HepG2 (cell line): ENCODE measurements around the gene EPX. TPM values are rescaled to one million over a fixed set of nuclear protein-coding genes. Genes with fewer than 3 reads are reported as not detected.

ENCODE experiments used
- ATAC-seq: fragments of 200-7000 bp; cut with Tn5 transposase; 3 replicates; pipeline ENCODE4 v1.9.1; 2020; ENCODE audit warnings: mild to moderate bottlenecking, moderate library complexity
- BruUV-seq: library from RNA; stranded (reverse); fragments of 400-500 nt; replicated peaks from 2 replicates; lab custom pipeline; 2021; lab: Mats Ljungman, UMichigan
- CTCF ChIA-PET: fragments of 300-600 bp; formaldehyde crosslinking; extraction: SDS; loops from one replicate; lab custom pipeline; 2021; ENCODE audit warnings: low total read pairs, inconsistent platforms, low intra/inter-chr PET ratio; lab: Yijun Ruan, JAX
- POLR2A ChIA-PET: fragments of 350-600 bp; sonication (Branson Sonifier 250); formaldehyde crosslinking; loops from one replicate; lab custom pipeline; 2020; ENCODE audit warnings: antibody characterized with exemption, inconsistent platforms; lab: Yijun Ruan, JAX
- DNase-seq: peaks from one replicate; pipeline ENCODE4 v3.0.0-alpha.2; 2015; ENCODE audit warnings: low spot score
- FAIRE-seq: peaks from 3 replicates; lab custom pipeline; 2011; peaks lifted over from hg19 to GRCh38; lab: Jason Lieb, UNC
- H2AFZ ChIP-seq: one replicate; pipeline ENCODE4 v1.6.1; 2011; ENCODE audit warnings: low read length, inconsistent platforms
- H3K27ac ChIP-seq: fragments of 300-600 bp; 3 replicates; pipeline ENCODE4 v1.8.0; 2011; ENCODE audit warnings: mixed run types, mild to moderate bottlenecking, mixed read lengths, low read length, inconsistent platforms; ENCODE audit not compliant: insufficient read depth; ENCODE audit errors: extremely low read length
- H3K27me3 ChIP-seq, 2 experiments: fragments of 200-600 bp in 1 of 2; 2 replicates in 1 of 2; 3 replicates in 1 of 2; pipeline versions ENCODE4 v1.6.0 to v1.8.0; 2011; ENCODE audit warnings: low read length in 2 of 2, mild to moderate bottlenecking in 2 of 2, moderate library complexity in 2 of 2, inconsistent platforms in 1 of 2; ENCODE audit not compliant: insufficient read depth in 2 of 2, control insufficient read depth in 1 of 2
- H3K36me3 ChIP-seq, 2 experiments: fragments of 200-600 bp in 1 of 2; replicated peaks in 1 of 2; 2 replicates in 1 of 2; 3 replicates in 1 of 2; pipeline versions ENCODE4 v1.5.1 to v1.8.0; 2011; ENCODE audit warnings: low read length in 2 of 2, inconsistent platforms in 1 of 2; ENCODE audit not compliant: insufficient read depth in 2 of 2, control insufficient read depth in 1 of 2
- H3K4me1 ChIP-seq: 2 replicates; pipeline ENCODE4 v1.5.1; 2012; ENCODE audit warnings: low read length, inconsistent platforms; ENCODE audit not compliant: insufficient read depth
- H3K4me2 ChIP-seq: 2 replicates; pipeline ENCODE4 v1.6.0; 2011; ENCODE audit warnings: low read depth, low read length, inconsistent platforms
- H3K4me3 ChIP-seq, 3 experiments: fragments of 200-600 bp in 1 of 3; sonication (generic), shearing (Covaris generic) in 1 of 3; replicated peaks in 1 of 3; 2 replicates each; pipeline ENCODE4 v1.5.1; 2011 to 2016; ENCODE audit warnings: low read length in 3 of 3, inconsistent platforms in 2 of 3, low read depth in 2 of 3, mild to moderate bottlenecking in 2 of 3, control low read depth in 1 of 3, mixed read lengths in 1 of 3; ENCODE audit not compliant: insufficient read depth in 1 of 3
- H3K79me2 ChIP-seq: one replicate; pipeline ENCODE4 v1.6.1; 2011; ENCODE audit warnings: low read length, inconsistent platforms; ENCODE audit not compliant: insufficient read depth
- H3K9ac ChIP-seq: 2 replicates; pipeline ENCODE4 v1.6.0; 2011; ENCODE audit warnings: mild to moderate bottlenecking, low read depth, low read length, inconsistent platforms; ENCODE audit not compliant: insufficient read depth
- H3K9me3 ChIP-seq: 2 replicates; pipeline ENCODE4 v1.5.1; 2012; ENCODE audit warnings: mild to moderate bottlenecking, low read length
- H4K20me1 ChIP-seq: 2 replicates; pipeline ENCODE4 v1.6.0; 2011; ENCODE audit warnings: inconsistent platforms, mild to moderate bottlenecking, low read length, moderate library complexity; ENCODE audit not compliant: insufficient read depth
- CSRNP2 ChIP-seq: sonication (generic); formaldehyde crosslinking; conservative IDR thresholded peaks from 2 replicates; pipeline ENCODE4 v1.8.0; 2022; ENCODE audit warnings: low read depth, missing genetic modification reagents
- ZNF552 ChIP-seq: sonication (generic); formaldehyde crosslinking; IDR thresholded peaks from 2 replicates; pipeline ENCODE4 v1.9.0; 2022; ENCODE audit warnings: missing genetic modification reagents, mild to moderate bottlenecking, borderline replicate concordance
- ZNF883 ChIP-seq: sonication (generic); formaldehyde crosslinking; IDR thresholded peaks from 2 replicates; pipeline ENCODE4 v1.5.1; 2020; ENCODE audit warnings: mild to moderate bottlenecking, missing genetic modification reagents; ENCODE audit errors: not compliant biosample characterization
- WGBS: methylation state at CpG from one replicate; pipeline ENCODE4 v1.1.6; 2017; ENCODE audit warnings: low lambda C conversion rate; 5-methylcytosine and 5-hydroxymethylcytosine counted together
- in situ Hi-C: cut with HindIII; loops from 2 replicates; pipeline ENCODE4 v1.10.0; 2017; ENCODE audit warnings: low pct_unique_long_range_greater_than_20kb; ENCODE audit not compliant: extremely low pct_ligation_motif_present
- intact Hi-C: fragments of 100-400 bp; cut with micrococcal nuclease; formaldehyde crosslinking; loops from one replicate; pipeline ENCODE4 v1.10.0; 2022; ENCODE audit not compliant: unreplicated experiment
- polyA plus RNA-seq, 8 experiments: library from polyadenylated mRNA; depleted of rRNA in 3 of 8; stranded (reverse) in 7 of 8; unstranded in 1 of 8; fragments of >200 nt; fragmentation: Illumina TruSeq in 4 of 8; extraction: Trizol in 4 of 8; gene quantifications; 2 replicates each; pipeline versions ENCODE4 v1.2.1 to v1.2.3, GENCODE V29; 2011 to 2016; ENCODE audit warnings: low read depth in 4 of 8, missing spikeins in 1 of 8, mixed read lengths in 1 of 8; ENCODE audit not compliant: insufficient read depth in 1 of 8
- total RNA-seq, 5 experiments: library from RNA; depleted of rRNA; stranded (reverse); fragments of >200 nt; fragmentation: Illumina TruSeq; extraction: Trizol; gene quantifications; 2 replicates each; pipeline ENCODE4 v1.2.3, GENCODE V29; 2016; ENCODE audit warnings: low read depth in 1 of 5
- TF ChIP-seq, protein P1 (sequence below): sonication (generic); formaldehyde crosslinking; IDR thresholded peaks from 2 replicates; pipeline ENCODE4 v1.9.0; 2021; ENCODE audit warnings: missing genetic modification reagents, mild to moderate bottlenecking, borderline replicate concordance

Gene EPX
- total and polyA plus RNA-seq, 2 of the 13 experiments (the other 11 are each of a cell fraction or from before 2014, with no cell fraction given): not detected

- Histone ChIP-seq H3K4me1 (peaks cover 19% of the 10 kb centered on the region), H3K4me3 (no peak overlapping the region), H3K27ac (no peak overlapping the region), H3K79me2 (no peaks in the 10 kb centered on the region), H3K4me2 (no peak overlapping the region)
- intact Hi-C loops (no loop called here), in situ Hi-C loops (no loop called here)
- ATAC-seq: no peak
- POLR2A ChIA-PET: no interaction called here
- CTCF ChIA-PET: no interaction called here
- BruUV-seq: no TSS peak
- TF ChIP-seq CSRNP2 (CRISPR knock-in tag): no peak
- no peak for TF ChIP-seq ZNF552 (CRISPR knock-in tag)
- TF ChIP-seq, protein P1, sequence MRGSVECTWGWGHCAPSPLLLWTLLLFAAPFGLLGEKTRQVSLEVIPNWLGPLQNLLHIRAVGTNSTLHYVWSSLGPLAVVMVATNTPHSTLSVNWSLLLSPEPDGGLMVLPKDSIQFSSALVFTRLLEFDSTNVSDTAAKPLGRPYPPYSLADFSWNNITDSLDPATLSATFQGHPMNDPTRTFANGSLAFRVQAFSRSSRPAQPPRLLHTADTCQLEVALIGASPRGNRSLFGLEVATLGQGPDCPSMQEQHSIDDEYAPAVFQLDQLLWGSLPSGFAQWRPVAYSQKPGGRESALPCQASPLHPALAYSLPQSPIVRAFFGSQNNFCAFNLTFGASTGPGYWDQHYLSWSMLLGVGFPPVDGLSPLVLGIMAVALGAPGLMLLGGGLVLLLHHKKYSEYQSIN: no peak
- TF ChIP-seq ZNF883 (CRISPR knock-in tag): no peak
- TF ChIP-seq, all 625 proteins: peak for 0
- 89% methylated on average over 3 of the region's 3 CpGs for WGBS
- H3K9ac ChIP-seq: no peak overlapping the region
- no peak overlapping the region for H2AFZ ChIP-seq
- no peaks in the 10 kb centered on the region for H4K20me1 ChIP-seq
- peaks cover 8 to 16% of the 10 kb centered on the region in 2 experiments; a peak in 4 of 5 replicates for H3K36me3 ChIP-seq
- DNase-seq (no peak), FAIRE-seq (no peak)
- peaks cover 0 to 3% of the 10 kb centered on the region in 2 experiments; a peak in 1 of 5 replicates for H3K27me3 ChIP-seq
- no peaks in the 10 kb centered on the region for H3K9me3 ChIP-seq
These were observed 25.2 kb downstream of the EPX start for GRCh38 chr17:58217766-58218165.
